Activated CD8-positive, alpha-beta memory T cell treated with anti-CD3 and anti-CD28 coated beads for 24 hours (primary cell): ENCODE results near the gene PEPD.

Source experiments
- DNase-seq: peaks from one replicate; pipeline ENCODE4 v3.0.0-alpha.2; 2020

PEPD gene

DNA sequence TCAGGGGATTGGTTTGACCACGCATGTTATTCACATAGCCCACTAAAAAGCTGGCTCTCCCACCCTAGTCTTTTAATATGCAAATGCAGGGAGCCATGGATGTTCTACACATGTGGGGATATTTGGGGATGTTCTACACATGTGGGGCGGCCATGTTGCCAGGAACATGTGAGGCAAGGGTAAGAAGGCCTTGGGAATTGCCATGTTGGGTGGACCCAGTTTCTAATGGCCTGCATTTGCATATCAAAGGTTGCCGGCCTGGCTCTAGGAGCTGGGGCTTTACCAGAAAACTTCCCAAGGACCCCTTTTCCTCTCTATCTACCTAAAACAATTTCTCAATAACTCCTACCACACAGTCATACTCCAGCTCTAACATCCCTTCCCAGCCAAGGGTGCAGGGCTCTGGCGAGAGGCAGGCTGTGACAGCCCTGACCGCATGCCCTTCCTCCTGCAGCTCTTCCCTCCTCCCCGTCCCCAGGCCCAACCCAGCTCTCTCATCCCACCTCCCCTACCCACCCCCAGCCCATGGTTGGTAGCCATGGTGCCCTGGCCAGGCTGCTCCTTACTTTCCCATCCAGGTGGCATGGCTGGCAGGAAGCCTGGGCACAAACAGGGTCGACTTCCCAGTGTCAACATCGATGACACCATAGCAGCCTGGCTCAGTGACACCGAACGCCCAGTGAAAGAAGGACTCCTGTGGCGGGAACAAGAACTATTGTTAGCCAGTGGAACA lies 11.0 kb downstream of the PEPD start:
- no peak for DNase-seq

DNA sequence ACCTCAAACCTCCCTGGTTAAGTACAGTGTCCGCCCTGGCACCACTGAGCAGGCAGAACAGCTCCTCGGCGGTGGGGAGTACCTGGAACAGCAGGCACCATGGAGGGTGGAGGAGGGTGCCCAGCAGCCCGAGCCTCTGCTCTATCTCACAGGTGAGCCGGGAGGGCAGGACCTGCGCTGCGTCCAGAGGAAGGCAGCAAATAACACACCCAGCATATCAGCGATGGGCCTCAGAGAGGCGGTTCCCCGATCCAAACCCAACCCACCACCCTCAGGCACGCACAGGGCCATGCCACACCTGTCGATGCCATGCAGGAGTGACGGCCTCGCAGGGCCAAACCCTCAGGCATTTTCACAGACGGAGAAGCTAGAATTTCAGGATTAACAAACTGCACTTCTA lies 11.8 kb downstream of the PEPD start:
- no peak for DNase-seq

GRCh38 chr19:33508941-33509614 lies 12.5 kb downstream of the PEPD start:
- no peak for DNase-seq

GRCh38 chr19:33508431-33508830 lies 13.2 kb downstream of the PEPD start:
- no peak for DNase-seq

- no peak for DNase-seq
Observed at GRCh38 chr19:33508009-33508408, 13.6 kb downstream of the PEPD start.

DNA sequence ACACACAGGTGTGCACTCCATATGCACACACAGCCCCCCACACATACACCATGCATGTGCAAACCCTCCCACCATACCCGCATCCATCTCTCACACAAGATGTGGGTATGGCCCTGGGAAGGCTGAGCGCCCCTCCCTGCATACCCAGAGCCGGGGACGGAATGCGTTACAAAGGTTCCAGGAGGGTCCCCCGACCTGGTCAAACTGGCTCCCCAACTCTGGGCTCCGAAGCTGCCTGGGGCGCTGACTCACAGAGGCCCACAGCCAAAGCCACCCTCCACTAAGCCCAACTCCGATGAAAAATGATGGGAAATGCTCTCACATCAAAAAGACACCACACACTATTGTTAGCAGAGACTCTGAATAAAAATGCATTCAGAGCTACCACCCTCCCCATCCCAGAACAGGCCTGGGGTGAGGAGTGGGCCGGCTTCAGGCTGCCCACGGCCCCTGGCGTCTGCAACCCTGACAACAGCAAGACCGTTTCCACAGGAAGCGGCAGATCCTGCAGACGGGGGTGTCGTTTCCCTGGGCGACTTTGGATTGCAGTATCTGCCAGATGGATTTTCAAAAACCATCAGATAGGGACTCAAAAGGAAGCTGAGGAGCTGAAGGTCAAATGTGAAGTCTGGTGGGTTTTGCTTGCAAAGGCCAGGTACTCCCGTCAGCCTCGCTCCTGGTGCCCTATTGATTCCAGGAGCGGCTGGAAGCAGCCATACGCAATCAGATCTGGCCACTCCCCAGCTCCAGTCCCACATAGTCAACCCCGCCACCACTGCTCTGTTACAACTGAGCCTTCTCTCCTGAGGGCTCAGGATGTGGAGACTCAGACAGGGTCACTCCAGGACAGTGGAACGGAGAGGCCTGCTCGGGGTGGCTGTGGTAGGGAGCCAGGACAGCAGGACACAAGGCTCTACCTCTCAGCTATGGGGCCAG lies 14.3 kb downstream of the PEPD start:
- no peak for DNase-seq

- DNase-seq = no peak
Observed at GRCh38 chr19:33506498-33506897, 15.1 kb downstream of the PEPD start.

- no peak for DNase-seq
Observed at GRCh38 chr19:33505823-33506222, 15.8 kb downstream of the PEPD start.

GRCh38 chr19:33505148-33505547 lies 16.4 kb downstream of the PEPD start:
- no peak for DNase-seq

DNA sequence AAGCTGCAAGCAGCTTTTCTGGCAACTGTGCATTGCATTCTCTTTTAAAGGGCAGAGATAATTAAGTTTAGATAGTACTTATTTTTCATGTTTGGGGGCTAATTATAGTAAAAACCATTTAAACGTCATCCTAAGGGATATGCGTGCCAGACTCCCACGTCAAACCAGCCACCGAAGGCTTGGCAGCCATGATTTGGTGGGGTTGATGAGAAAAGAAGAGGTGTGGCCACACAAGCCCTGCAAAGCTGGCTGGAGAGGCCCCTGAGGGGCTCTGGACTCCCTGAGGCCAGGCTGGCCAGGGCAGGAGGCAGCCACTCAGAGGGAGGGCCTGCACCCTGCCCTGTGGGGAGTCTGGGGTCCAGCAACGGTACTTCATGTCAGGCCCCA lies 17.5 kb downstream of the PEPD start:
- DNase-seq = no peak

DNA sequence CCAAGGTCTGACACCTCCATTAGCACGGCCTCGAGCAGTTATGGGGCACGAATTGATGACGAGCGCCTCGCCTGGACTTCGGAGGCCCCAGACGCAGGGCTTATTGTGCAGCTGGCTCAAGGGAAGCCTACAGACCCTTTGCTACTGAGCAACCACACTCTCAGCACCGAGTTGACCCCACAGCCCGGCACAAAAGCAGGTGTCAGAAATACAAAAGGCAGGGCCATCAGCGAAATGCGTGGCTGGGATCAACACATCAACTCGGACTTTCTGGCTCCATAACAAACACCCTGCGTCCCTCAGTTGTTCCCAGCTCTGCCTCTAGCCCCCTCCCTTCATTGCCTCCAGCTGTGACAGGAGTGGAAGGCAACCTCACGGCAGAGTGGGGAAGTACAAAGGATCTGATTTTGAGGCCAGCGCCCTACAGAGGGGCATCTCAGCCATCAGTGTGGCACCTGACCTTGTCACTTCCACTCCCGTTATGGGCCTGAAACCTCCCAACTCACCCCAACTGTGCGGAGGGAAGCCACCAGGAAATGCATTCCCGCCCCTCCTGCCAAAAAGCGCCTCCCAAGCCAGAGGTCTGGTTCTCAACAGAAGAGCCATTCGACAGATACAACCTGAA lies 18.0 kb downstream of the PEPD start:
- DNase-seq = no peak

DNA sequence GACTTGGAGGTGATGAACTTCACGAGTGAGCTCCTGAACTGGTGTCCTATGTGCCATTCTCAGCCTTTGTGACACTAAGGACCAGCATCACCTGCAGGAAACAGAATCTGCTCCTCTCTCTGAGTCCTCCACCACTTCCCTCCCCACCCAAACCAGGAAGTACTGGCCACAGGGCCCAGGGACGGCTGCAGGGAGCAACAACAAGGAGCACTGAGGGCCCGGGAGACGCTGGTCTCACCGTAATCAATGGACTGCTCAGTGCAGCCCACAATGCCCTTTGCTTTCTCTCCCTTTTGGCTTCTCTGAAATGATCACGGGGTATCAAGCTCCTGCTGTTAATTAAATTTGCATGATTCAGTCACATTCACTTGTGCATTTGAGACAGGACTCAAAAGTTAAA lies 18.6 kb downstream of the PEPD start:
- no peak for DNase-seq

- DNase-seq = no peak
Observed at GRCh38 chr19:33502521-33502920, 19.1 kb downstream of the PEPD start.

GRCh38 chr19:33501693-33502356 lies 19.8 kb downstream of the PEPD start:
- no peak for DNase-seq

DNA sequence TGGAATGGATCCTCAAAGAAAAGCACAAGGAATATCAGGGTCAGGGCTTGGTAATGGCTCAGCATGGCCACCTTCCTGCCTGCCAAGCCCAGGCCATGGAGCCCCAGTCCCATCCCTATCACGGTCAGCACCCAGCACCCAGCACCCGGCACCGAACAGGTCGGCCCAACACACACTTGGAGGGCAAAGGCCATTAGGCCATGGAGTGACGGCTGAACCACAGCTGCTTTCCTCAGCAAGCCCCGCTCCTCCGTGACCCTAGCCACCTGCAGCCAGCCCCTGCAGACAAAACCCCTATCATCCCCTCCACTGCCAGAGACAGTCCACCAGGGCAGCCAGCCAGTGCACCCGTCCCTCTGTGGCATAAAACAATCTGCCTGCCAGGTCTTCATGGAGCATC lies 20.6 kb downstream of the PEPD start:
- DNase-seq = no peak

GRCh38 chr19:33500586-33500985 lies 21.0 kb downstream of the PEPD start:
- no peak for DNase-seq

GRCh38 chr19:33499671-33500506 lies 21.7 kb downstream of the PEPD start:
- DNase-seq = no peak

- no peak for DNase-seq
Observed at GRCh38 chr19:33499248-33499647, 22.3 kb downstream of the PEPD start.

GRCh38 chr19:33498391-33499000 lies 23.1 kb downstream of the PEPD start:
- DNase-seq = no peak

- DNase-seq = no peak
Observed at GRCh38 chr19:33497778-33498175, 23.8 kb downstream of the PEPD start.

DNA sequence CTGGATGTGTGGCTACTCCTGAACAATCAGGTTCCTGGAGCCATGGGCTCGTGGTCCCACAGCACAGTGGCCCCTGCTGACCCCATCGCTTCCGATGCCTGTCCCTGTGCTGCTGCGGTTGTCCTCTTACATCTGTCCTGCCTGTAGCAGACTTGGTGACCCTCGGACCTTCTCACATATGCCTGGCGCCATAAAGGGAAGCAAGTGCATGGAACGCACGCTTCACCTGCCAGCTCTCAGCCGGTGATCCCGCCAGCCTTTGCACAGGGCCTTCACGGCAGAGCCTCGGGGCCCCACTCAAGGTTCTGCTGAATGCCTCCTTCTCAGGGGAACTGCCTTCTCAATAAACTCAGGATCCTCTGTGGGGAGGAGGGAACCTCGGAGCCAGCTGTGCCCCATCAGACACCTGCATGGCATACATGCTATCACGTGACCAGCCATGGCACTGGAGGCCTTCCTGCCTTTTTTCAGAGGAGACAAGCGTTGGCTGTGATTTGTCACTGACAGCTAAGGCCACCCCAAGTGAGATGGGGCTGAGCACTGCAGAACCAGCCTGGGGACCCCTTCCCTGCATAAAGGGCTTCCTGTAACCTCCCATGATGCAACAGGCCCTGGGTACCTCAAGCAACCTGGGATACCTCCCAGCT lies 24.3 kb downstream of the PEPD start:
- no peak for DNase-seq
